Spleen (tissue), 7 donors: ENCODE data around the gene ODAM.

ENCODE experiments used
- POLR2A ChIP-seq, 3 donors: fragments of 450-650 bp; IDR thresholded peaks; one replicate each; pipeline ENCODE4 v1.5.1; 2017; ENCODE audit warnings: antibody characterized with exemption in 3 of 3, mild to moderate bottlenecking in 1 of 3
- POLR2AphosphoS5 ChIP-seq, 3 donors: sonication (generic); formaldehyde crosslinking; IDR thresholded peaks; one replicate each; pipeline ENCODE4 v1.5.1; 2017; ENCODE audit warnings: antibody characterized with exemption in 3 of 3
- TF ChIP-seq, protein P1 (sequence below), 11 experiments: fragments of 200-600 bp in 7 of 11; fragments of 450-650 bp in 4 of 11; sonication (generic) in 4 of 11; IDR thresholded peaks in 8 of 11; conservative IDR thresholded peaks in 3 of 11; 1 replicate in 7 of 11; 2 replicates in 4 of 11; pipeline versions ENCODE4 v1.4.0 to v1.8.0; 2016 to 2021; ENCODE audit warnings: antibody characterized with exemption in 11 of 11, inconsistent platforms in 4 of 11, mild to moderate bottlenecking in 1 of 11
- donor health status: DM: no; HTN: no; CAD: no; lungs with moderate emphysema.
- donor health status: DM: no; HTN: no; CAD: no.
- donor health status: DM: no; HTN: no; CAD: no.

DNA sequence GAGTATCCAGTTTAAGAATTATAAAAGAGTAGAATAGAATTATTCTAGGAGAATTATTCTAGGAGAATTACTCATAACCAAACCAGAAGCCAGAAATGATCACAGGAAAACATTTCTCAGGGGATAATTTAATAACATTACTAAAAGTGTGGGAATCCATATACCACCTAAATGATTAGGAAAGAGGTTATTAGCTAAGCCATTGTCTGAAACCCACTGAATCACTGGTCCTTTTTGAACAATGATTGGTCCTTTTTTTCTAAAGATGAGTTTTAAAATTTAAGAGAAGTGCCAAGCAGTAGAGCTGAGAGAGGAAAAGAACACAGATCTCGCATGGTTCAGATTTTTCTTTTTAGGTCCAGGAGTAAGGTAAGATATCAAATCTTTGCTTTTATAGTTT is at the start of gene ODAM:
- TF ChIP-seq, protein P1, sequence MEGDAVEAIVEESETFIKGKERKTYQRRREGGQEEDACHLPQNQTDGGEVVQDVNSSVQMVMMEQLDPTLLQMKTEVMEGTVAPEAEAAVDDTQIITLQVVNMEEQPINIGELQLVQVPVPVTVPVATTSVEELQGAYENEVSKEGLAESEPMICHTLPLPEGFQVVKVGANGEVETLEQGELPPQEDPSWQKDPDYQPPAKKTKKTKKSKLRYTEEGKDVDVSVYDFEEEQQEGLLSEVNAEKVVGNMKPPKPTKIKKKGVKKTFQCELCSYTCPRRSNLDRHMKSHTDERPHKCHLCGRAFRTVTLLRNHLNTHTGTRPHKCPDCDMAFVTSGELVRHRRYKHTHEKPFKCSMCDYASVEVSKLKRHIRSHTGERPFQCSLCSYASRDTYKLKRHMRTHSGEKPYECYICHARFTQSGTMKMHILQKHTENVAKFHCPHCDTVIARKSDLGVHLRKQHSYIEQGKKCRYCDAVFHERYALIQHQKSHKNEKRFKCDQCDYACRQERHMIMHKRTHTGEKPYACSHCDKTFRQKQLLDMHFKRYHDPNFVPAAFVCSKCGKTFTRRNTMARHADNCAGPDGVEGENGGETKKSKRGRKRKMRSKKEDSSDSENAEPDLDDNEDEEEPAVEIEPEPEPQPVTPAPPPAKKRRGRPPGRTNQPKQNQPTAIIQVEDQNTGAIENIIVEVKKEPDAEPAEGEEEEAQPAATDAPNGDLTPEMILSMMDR (IDR thresholded peaks at IDR 0.05 in 8 of 11, conservative IDR thresholded peaks at IDR 0.05 in 3 of 11): no peak
- no peak for TF ChIP-seq POLR2AphosphoS5 (IDR thresholded peaks at IDR 0.05)
- no peak for TF ChIP-seq POLR2A (IDR thresholded peaks at IDR 0.05)
